ENCODE measurements around the gene THOC5.
"Not testable (repeated sequence)": the region's sequence is repeated elsewhere in the genome, so short reads cannot be mapped to it uniquely, and the experiment has no call there.

- not testable (repeated sequence) for TF ChIP-seq POLR2A (IDR thresholded peaks at IDR 0.05; ENCODE audit: low read length); GATA1 (IDR thresholded peaks at IDR 0.05; ENCODE audit: low read depth, low read length)
Measured at GRCh38 chr22:29586193-29586705, 32.7 kb upstream of the THOC5 start.

Data from erythroblast (primary cell).